ENCODE measurements around the gene SLC25A28.

SLC25A28 gene, protein sequence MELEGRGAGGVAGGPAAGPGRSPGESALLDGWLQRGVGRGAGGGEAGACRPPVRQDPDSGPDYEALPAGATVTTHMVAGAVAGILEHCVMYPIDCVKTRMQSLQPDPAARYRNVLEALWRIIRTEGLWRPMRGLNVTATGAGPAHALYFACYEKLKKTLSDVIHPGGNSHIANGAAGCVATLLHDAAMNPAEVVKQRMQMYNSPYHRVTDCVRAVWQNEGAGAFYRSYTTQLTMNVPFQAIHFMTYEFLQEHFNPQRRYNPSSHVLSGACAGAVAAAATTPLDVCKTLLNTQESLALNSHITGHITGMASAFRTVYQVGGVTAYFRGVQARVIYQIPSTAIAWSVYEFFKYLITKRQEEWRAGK

DNA sequence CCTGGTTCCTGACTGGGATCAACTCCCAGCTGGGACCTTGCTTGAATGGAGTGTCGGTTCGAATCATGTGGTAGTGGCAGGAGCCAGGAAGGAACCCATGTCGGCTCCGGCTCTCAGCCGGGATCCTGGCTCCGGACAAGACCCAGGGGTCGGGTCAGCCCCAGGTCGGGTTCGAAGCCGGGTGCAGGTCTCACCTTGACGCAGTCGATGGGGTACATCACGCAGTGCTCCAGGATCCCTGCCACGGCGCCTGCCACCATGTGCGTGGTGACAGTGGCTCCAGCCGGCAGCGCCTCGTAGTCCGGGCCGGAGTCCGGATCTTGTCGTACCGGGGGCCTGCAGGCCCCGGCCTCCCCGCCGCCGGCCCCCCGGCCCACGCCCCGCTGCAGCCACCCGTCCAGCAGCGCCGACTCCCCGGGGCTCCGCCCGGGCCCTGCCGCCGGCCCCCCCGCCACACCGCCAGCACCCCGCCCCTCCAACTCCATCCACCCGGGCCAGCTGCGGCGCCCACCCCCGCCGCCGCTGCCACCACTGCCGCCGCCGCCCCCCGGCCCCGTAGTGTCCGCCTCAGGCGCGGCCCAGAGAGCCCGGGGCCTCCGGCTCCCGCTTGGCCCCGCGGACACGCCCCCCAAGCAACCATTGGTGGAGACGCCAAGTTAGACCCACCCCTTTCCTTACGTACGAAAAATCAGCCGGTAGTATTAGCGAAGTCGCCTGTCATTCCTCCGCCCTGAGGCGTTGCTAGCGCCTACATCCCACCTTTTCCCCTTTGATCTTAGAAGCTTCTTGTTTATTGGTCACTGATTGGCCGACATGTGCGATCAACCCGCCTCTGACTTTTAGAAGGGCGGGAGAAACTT, at the start of gene SLC25A28:
SLC25A28 (minus strand) TSS at position 589 of the 860 bp plus-strand sequence; CDS start at position 485, 104 bp downstream.
- DNase-seq (ENCODE audit: low read depth) = peak; percentile 92

DNA sequence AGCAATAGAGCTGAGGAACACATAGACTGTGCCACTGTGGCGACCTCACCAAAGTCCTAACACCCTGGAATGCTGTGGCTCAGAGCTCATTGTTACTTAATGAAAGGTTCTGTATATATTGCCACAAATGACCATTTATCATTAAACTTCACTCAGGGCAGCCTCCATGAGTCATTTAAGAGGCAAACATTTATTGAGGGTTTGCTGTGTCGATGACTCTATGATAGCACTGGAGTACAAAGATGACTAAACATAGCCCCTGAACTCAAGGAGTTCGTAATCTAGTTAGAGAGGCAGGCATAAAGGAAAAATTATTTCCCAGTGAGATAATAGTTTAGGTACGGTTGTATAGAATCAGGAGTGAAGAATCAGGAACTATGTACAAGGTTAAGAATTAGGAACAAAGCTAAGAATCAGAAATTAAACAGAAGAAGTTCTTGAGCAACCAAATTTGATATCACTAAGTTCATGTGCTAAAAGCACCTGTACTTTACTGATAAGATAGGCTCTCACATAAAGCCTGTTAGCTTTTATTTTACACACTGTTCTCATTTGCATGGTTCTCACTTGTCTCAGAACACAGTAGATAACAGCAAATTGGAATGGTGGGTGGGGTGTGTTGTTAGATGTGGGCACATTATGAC, 47.0 kb upstream of the SLC25A28 start:
- DNase-seq (ENCODE audit: low read depth) = no peak

DNA sequence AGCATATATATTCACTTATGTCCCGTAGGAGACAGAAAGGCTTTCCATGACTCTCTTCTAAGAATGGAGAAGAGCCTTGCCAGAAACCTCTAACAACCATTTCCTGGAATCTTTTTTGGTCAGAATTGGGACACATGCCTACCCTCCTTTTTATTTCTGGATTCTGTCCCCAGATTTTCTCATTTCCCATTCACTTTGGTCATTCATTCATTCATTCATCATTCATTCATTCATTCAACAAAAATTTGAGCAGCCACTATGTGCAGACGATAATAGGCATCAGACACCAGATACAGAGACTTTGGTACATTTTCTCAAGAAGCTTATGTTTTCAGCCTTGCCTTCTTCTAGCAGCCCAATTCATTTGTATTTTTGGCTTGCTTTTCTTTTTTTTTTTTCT, 45.1 kb upstream of the SLC25A28 start:
- DNase-seq (ENCODE audit: low read depth) = no peak

DNA sequence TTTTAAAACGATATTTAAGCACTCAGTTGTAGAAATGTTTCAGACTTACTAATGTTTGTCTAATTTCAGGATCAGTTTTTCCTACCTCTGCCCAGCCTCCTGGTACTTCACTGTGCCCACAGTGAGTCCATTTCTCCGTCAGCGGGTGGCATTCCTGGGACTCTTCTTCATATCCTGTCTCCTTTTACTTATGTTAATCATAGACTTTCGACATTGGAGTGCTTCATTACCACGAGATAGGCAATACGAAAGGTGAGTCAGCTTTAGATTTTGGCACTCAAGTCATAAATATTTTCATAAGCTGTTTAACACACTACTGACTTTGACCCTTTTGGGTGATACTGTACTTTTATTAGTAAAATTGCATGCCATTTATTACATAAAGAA, 41.1 kb upstream of the SLC25A28 start:
- DNase-seq (ENCODE audit: low read depth) = no peak

DNA sequence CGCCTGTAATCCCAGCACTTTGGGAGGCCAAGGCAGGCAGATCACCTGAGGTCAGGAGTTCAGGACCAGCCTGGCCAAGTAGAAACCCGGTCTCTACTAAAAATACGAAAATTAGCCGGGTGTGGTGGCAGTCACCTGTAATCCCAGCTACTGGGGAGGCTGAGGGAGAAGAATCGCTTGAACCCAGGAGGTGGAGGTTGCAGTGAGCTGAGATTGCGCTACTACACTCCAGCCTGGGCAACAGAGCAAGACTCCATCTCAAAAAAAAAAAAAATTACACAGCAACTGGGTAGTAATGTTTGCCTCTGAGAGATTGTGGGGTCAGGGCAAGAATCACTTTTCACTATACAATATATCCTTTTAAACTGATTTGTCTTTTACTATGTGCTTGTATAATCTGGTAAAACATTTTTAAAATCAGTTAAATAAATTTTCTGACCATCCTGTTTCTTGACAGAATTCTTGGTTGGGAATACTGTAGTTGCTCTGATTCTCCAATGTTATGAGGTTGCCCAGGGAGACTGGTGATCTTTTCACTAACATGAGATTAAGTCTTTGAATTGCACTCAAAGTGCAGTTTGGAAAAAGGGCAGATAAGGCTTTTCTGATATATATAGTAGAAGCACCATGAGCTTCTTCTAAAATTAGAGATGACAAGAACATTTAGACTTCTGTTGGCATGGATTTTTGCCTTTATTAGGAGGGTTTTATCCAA, 40.6 kb upstream of the SLC25A28 start:
- DNase-seq (ENCODE audit: low read depth) = no peak

DNA sequence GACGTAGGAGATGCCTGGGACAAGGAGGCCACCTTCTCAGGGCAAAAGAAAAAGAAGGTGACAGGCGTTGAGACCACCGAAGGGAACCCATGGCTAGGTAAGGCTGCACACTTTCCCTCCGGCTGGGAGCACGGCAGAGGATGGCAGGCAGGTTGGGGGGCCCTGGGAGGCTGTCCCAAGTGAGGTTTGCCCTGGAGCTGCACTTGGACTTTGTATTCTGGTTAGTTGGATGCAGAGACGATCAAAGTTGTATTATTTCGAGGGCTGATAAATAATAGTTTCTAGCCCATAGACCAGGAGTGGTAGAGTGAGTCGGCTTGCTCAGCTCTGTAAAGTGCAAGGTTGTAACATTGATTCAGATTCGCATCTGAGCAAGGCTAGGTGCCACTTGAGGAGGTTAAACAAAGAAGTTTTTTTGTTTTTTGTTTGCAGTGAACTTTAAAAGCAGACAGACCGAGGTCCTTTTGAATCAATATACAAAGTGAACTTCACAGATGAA, 39.7 kb upstream of the SLC25A28 start:
- no peak for DNase-seq (ENCODE audit: low read depth)

DNA sequence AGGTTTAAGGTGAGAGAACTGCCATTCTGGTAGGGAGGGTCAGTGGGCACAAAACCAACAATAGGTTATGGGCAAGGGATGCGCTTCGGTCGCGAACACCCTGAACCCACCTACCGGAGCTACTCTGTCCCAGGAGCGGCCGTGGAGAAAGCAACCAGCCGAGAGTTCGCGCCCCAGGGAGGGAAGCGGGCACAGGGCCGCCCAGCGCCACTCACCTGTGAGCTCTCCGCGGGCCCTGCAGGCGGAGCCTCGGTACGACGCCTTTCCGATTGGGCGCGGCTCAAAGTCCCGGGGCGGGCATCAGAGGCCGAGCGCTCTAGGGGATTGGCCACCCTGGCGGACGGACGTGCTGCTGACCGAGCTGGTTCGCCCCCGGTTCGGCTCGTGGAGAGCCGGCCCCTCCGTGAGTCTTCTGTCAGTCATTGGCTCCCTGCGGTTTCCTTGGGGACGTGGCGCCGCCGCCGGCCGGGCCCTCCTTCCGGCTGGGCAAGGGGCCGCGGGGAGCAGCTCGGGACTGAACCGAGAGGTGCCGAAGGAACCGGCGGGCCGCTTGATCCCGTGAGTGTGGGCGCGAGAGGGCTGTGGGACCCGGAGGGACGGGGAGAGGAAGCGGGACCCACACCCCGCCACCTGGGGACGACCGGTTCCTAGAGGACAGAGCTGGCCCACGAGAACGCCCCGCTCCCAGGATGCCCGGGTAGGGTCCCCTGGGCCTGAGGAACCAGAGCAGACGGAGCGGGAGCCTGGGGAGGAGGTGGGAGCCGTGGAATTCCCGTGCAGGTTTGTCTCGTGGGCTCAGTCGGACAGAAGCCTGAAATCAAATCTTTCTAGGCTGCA, 39.0 kb upstream of the SLC25A28 start, which contains the start of gene ENTPD7:
ENTPD7 (plus strand) TSS at position 479 of the 837 bp plus-strand sequence. CDS start 448 bp downstream, outside the sequence.
- peak; percentile 79 for DNase-seq (ENCODE audit: low read depth)

DNA sequence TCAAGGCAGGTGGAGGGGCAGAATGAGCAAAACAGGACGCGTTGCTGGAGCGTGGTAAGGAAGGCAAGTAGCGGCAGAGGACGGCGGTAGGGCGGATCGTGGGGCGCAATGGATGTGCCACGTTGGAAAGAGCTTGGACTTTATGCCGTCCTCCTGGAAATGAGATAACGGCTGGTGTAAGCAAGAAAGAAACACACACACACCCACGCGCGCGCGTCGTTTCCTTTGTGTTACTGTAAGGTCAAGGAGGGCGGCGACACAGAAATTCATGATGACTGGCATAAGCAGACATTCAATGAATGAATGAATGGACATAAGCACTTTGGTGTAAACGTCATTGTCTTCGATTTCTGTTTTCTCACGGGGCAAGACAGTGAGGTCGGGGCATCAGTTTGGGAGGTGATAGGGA, 38.4 kb upstream of the SLC25A28 start:
- DNase-seq (ENCODE audit: low read depth) = no peak

DNA sequence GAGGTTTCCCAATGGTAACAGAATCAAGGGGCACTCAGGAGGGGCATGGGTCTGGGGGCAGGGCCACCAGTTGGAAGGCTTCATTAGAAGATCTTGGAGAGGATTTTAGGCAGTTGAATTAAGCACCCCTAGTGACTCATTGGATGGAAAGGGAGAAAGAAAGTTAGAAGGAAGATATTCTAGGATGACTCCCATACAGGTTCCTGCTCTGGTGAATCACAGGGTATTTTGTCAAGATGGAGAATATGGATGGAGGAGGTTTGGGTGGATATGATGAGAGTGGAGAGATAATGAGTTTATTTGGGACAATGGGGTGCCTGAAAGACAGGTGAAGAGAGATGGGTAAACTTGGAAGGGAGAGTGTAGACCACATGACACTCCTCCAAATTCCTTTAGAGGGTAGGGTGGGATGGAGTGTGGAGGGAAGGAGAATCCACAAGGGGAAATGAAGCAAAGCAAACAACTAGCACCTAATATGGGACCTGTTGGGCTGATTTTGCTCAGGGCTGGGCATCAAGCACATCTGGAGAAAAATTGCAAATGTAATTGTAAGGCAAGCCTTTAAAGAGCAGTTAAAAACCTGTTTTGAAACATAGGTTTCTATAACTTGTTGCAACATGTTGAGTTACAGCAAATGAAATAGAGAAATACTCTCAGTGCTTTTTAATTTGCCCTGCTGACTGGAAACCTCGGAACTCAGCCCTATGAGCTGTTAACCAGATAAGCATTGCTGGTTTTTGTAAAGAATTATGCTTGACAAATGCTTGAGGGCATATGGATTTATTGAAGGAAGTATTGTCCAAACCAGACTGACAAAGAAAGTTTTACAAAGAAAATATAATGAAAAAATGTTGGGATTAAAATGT, 36.2 kb upstream of the SLC25A28 start:
- DNase-seq (ENCODE audit: low read depth) = no peak

DNA sequence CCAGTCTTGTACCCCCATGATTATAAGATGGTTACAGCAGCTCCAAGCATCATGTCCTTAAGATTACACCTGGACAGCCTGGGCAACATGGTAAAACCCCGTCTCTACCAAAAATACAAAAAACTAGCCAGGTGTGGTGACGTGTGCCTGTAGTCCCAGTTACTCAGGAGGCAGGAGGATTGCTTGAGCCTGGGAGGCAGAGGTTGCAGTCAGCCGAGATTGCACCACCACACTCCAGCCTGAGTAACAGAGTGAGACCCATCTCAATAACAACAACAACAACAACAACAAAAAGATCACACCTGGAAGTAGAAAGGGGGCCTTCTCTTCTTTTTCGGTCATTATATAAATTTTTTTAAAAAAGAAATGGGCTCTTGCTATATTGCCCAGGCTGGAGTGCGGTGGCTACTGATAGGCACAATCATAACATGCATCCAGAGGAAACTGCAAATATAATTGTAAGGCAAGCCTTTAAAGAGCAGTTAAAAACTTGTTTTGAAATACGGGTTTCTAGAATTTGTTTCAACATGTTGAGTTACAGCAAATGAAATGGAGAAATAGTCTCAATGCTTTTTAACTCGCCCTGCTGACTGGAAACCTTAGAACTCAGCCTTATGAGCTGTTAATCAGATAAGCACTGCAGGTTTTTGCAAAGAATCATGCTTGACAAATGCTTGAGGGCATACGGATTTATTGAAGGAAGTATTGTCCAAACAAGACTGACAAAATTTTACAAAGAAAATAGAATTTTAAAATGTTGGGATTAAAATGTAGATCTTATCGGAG, 34.3 kb upstream of the SLC25A28 start:
- DNase-seq (ENCODE audit: low read depth) = no peak

DNA sequence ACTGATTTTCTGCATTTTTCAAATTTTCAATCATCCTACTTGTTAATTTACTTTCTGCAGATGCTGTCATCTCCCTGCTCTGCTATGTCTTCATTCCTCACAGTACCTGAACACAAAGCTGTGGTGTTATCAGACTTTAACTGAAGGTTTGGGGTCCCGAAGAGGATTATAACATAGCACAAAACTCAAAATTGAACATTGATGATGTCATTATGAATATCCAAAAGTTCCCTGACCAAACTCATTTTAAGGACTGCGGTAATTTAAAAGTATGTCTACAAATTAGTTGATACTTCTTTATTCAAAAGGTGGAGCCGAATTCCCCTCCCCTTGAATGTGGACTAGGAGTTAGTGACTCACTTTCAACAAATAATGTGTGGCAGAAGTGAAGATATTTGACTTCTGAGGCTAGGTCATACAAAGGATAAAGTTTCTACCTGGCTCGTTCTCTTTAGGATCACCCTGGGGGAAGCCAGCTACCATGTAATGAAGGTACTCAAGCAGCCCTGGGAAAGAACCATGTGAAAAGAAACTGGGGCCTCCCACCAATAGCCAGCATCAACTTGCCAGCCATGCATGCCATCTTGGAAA, 32.7 kb upstream of the SLC25A28 start:
- no peak for DNase-seq (ENCODE audit: low read depth)

DNA sequence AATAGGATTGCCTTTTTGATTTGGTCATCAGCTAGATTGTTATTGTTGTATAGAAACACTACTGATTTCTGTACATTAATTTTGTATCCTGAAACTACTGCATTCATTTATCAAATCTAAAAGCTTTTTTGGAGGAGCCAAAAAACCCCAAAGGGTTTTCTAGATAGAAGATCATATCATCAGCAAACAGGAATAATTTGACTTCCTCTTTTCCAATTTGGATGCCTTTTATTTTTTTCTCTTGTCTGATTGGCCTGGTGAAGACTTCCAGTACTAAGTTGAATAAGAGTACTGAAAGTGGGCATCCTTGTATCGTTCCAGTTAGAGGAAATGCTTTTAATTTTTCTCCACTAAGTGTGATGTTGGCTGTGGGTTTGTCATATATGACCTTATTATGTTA, 28.5 kb upstream of the SLC25A28 start:
- DNase-seq (ENCODE audit: low read depth) = no peak

DNA sequence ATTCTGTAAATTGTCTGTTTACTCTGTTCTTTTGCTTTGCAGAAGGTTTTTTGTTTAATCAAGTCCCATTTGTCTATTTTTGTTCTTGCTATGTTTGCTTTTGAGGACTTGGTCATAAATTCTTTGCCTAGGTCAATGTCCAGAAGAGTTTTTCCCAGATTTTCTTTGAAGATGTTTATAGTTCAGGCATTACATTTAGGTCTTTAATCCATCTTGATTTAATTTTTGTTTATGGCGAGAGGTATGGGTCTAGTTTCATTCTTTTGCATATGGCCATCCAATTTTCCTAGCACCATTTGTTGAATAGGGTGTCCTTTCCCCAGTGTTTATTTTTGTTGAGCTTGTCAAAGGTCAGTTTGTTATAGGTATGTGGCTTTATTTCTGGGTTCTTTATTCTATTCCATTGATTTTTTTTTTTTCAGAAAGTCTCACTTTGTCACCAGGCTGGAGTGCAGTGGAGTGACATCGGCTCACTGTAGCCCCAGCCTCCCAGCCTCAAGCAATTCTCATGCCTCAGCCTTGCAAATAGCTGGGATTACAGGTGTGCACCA, 27.4 kb upstream of the SLC25A28 start:
- DNase-seq (ENCODE audit: low read depth) = no peak

DNA sequence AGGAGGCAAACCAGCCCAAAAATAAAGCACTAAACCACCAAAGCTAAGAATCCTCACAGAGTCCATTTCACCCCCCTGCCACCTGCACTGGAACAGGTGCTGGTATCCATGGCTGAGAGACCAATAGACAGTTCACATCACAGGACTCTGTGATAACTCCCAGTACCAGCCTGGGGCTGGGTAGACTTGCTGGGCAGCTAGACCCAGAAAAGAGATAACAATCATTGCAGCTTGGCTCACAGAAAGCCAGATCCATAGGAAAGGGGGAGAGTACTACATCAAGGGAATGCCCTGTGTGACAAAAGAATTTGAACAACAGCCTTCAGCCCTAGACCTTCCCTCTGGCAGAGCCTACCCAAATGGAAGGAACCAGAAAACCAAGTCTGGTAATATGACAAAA, 13.6 kb upstream of the SLC25A28 start:
- DNase-seq (ENCODE audit: low read depth) = no peak

DNA sequence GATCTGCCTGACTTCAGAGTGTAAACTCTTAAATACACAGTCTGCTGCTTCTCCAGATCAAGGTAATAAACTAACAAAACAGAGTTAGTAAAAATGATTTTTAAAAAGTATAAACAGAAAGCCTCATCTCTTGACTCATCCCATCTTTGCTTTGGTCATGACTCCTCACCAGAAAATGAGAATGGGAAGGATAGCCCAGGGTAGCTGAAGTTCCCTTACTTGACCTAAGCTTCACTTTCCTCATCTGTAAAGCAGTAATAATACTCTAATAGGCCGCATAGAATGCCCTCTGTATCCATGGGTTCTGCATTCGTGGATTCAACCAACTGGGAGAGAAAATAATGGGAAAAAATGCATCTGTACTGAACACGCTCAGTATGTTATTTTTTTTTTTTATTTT, 11.3 kb upstream of the SLC25A28 start:
- no peak for DNase-seq (ENCODE audit: low read depth)

DNA sequence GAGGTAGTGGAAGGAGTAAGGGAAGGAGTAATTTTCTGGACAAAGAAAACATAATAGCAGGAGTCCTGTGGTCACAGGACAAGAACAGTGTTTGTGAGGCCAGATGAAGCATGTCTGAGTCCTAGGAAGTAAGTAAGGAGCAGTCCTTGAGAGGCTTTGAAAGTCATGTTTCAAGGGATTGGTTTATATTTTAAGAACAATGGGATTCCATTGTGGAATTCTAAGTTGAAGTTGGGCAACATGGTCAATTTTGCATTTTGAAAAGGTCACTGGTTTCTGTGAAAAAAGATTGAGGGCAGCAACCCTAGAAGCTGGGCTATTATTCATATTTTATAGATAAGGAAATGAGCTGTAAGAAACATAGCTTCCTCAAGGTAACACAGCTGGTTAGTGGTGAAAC, 10.8 kb upstream of the SLC25A28 start:
- DNase-seq (ENCODE audit: low read depth) = no peak

DNA sequence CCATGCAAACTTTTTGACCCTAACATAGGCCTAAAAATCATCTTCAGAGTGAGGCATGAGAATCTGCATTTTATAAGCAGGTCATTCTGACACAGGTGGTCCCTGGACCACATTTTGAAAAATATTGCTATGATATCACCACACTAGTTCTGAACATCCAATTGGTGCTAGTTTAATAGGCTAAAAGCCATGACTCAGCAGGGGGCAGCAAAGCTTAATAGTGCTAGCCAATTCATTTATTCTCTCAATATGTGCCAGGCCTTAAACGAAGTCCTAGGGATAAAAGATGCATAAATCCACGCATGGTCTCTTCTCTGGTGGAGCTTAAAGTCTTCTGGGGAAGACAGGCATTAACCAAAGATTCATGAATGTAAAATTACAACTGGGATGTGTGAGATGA, 10.2 kb upstream of the SLC25A28 start:
- DNase-seq (ENCODE audit: low read depth) = no peak

DNA sequence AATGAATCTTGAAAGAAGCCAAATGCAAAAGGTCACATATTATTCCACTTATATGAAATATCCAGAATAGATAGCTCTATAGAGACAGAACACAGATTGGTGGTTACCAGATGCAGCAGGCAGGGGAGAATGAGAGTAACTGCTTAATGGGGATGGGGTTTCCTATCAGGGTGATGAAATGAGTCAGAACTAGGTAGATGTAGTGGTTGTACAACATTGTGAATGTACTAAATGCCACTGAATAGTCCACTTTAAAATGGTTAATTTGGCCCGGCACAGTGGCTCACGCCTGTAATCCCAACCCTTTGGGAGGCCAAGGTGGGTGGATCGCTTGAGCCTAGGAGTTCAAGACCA, 9.4 kb upstream of the SLC25A28 start:
- DNase-seq (ENCODE audit: low read depth) = no peak

Measured in T-helper 22 cell (primary cell).